Colonic mucosa (tissue), 4 donors: ENCODE measurements around the gene PRPF6. TPM values are rescaled to one million over a fixed set of nuclear protein-coding genes. Genes with fewer than 3 reads are reported as not detected.

Experiments used
- DNase-seq: peaks from one replicate; pipeline ENCODE4 v3.0.0-alpha.2; 2020
- H3K27ac ChIP-seq: fragments of 200-600 bp; one replicate; pipeline ENCODE4 v1.8.0; 2021
- H3K27me3 ChIP-seq: fragments of 200-600 bp; one replicate; pipeline ENCODE4 v1.8.0; 2021
- H3K36me3 ChIP-seq: fragments of 200-600 bp; one replicate; pipeline ENCODE4 v1.8.0; 2021
- H3K4me1 ChIP-seq: fragments of 200-600 bp; one replicate; pipeline ENCODE4 v1.8.0; 2021; ENCODE audit warnings: mild to moderate bottlenecking
- H3K4me3 ChIP-seq: fragments of 200-600 bp; one replicate; pipeline ENCODE4 v1.8.0; 2021
- H3K9ac ChIP-seq, 2 donors: one replicate each; pipeline ENCODE4 v1.7.0; 2013; ENCODE audit warnings: control low read depth in 2 of 2, low read depth in 2 of 2, low read length in 2 of 2
- H3K9me3 ChIP-seq: fragments of 200-600 bp; one replicate; pipeline ENCODE4 v1.8.0; 2021
- CTCF ChIP-seq: fragments of 200-600 bp; IDR thresholded peaks from one replicate; pipeline ENCODE4 v1.8.0; 2022; ENCODE audit warnings: antibody characterized with exemption, mild to moderate bottlenecking
- intact Hi-C: fragments of 100-400 bp; cut with DNase I; formaldehyde crosslinking; loops from one replicate; pipeline ENCODE4 v1.14.1; 2022
- total RNA-seq, 2 donors: library from RNA; stranded (reverse); fragmentation: NEBNext Ultra II Directional in 1 of 2; extraction: Animal tissue kit (Norgen Biotek cat#: 25700) in 1 of 2; gene quantifications; one replicate each; pipeline ENCODE4 v1.2.1, GENCODE V29; 2021
- donor health status: healthy.
- donor health status: DM: no; HTN: no; CAD: no.
- donor health status: DM: no; HTN: no; CAD: no.

PRPF6 gene
- total RNA-seq, 2 donors from 2014 or later, result 53.0 to 68.6 TPM

GRCh38 chr20:64030371-64031134 is 49.6 kb downstream of the PRPF6 start:
- intact Hi-C loops, result no loop called here
- no peak overlapping the region for H3K4me3 ChIP-seq
- peaks cover 30% of the 10 kb centered on the region for H3K36me3 ChIP-seq
- H3K27ac ChIP-seq, result no peak overlapping the region
- peak; percentile 63 for DNase-seq
- peaks cover 10% of the 10 kb centered on the region for H3K4me1 ChIP-seq
- H3K27me3 ChIP-seq, result no peaks in the 10 kb centered on the region
- no peak overlapping the region for H3K9ac ChIP-seq
- H3K9me3 ChIP-seq, result no peaks in the 10 kb centered on the region
- no peak for TF ChIP-seq CTCF

GRCh38 chr20:64031822-64032314 is 50.9 kb downstream of the PRPF6 start:
- Histone ChIP-seq H3K27ac (no peak overlapping the region), H3K4me1 (peaks cover 10% of the 10 kb centered on the region), H3K9me3 (no peaks in the 10 kb centered on the region), H3K9ac (no peak overlapping the region), H3K36me3 (peaks cover 25% of the 10 kb centered on the region), H3K4me3 (no peak overlapping the region), H3K27me3 (peaks cover 10% of the 10 kb centered on the region)
- no peak for DNase-seq
- intact Hi-C loops, result no loop called here
- no peak for TF ChIP-seq CTCF

- TF ChIP-seq CTCF, result no peak
- no peaks in the 10 kb centered on the region for H3K9me3 ChIP-seq
- H3K9ac ChIP-seq, result no peak overlapping the region
- intact Hi-C loops, result no loop called here
- no peak overlapping the region for H3K27ac ChIP-seq
- H3K4me1 ChIP-seq, result peaks cover 13% of the 10 kb centered on the region
- DNase-seq, result no peak
- peaks cover 18% of the 10 kb centered on the region for H3K27me3 ChIP-seq
- no peak overlapping the region for H3K4me3 ChIP-seq
- H3K36me3 ChIP-seq, result peaks cover 16% of the 10 kb centered on the region
Observed at GRCh38 chr20:64032706-64033624, 52.0 kb downstream of the PRPF6 start.

GRCh38 chr20:64033981-64034493 is 53.1 kb downstream of the PRPF6 start:
- Histone ChIP-seq H3K36me3 (peaks cover 16% of the 10 kb centered on the region), H3K4me3 (no peak overlapping the region), H3K27ac (no peak overlapping the region), H3K27me3 (peaks cover 18% of the 10 kb centered on the region), H3K9me3 (no peaks in the 10 kb centered on the region), H3K4me1 (peaks cover 16% of the 10 kb centered on the region), H3K9ac (no peak overlapping the region)
- TF ChIP-seq CTCF, result no peak
- intact Hi-C loops, result no loop called here
- no peak for DNase-seq
